H1 (cell line): ENCODE results near the gene PSME2.

Experiments
- ATF2 ChIP-seq: IDR thresholded peaks from 2 replicates; pipeline ENCODE4 v1.6.1; 2012; ENCODE audit warnings: low read length, inconsistent platforms
- BCL11A ChIP-seq, 2 experiments: IDR thresholded peaks; one replicate each; pipeline ENCODE4 v1.6.1; 2011; ENCODE audit warnings: low read depth in 2 of 2, low read length in 2 of 2, mild to moderate bottlenecking in 2 of 2
- CEBPB ChIP-seq: IDR thresholded peaks from 2 replicates; pipeline ENCODE4 v1.6.1; 2012; ENCODE audit warnings: low read depth, low read length
- CTCF ChIP-seq, 3 experiments: IDR thresholded peaks; 1 replicate in 2 of 3; 2 replicates in 1 of 3; pipeline versions ENCODE4 v1.5.1 to v1.6.1; 2011; ENCODE audit warnings: low read length in 3 of 3, mild to moderate bottlenecking in 3 of 3, inconsistent platforms in 2 of 3, low read depth in 1 of 3, moderate library complexity in 1 of 3; ENCODE audit not compliant: insufficient read depth in 1 of 3; ENCODE audit errors: control extremely low read depth in 1 of 3
- EZH2 ChIP-seq: fragments of 200-600 bp; sonication (generic); IDR thresholded peaks from 2 replicates; pipeline ENCODE4 v1.7.1; 2012; ENCODE audit warnings: low read depth, mild to moderate bottlenecking, moderate library complexity, low read length, inconsistent platforms; ENCODE audit not compliant: severe bottlenecking
- MAX ChIP-seq: IDR thresholded peaks from 2 replicates; pipeline ENCODE4 v1.6.1; 2012; ENCODE audit warnings: inconsistent platforms
- POLR2A ChIP-seq, 2 experiments: IDR thresholded peaks; 1 replicate in 1 of 2; 2 replicates in 1 of 2; pipeline ENCODE4 v1.6.1; 2011; ENCODE audit warnings: low read depth in 2 of 2, low read length in 2 of 2, mild to moderate bottlenecking in 2 of 2; ENCODE audit errors: control extremely low read depth in 1 of 2
- RAD21 ChIP-seq, 2 experiments: IDR thresholded peaks in 1 of 2; conservative IDR thresholded peaks in 1 of 2; 2 replicates each; pipeline ENCODE4 v1.6.1; 2011; ENCODE audit warnings: low read depth in 2 of 2, low read length in 2 of 2, improper control_type of control experiment in 1 of 2, inconsistent platforms in 1 of 2, mild to moderate bottlenecking in 1 of 2, moderate library complexity in 1 of 2
- SAP30 ChIP-seq: fragments of 300-600 bp; sonication (generic); IDR thresholded peaks from 2 replicates; pipeline ENCODE4 v1.7.1; 2012; ENCODE audit warnings: low read length, moderate library complexity, mild to moderate bottlenecking, inconsistent platforms; ENCODE audit not compliant: insufficient read depth, insufficient replicate concordance
- SP2 ChIP-seq: IDR thresholded peaks from 2 replicates; pipeline ENCODE4 v1.6.1; 2012; ENCODE audit warnings: mild to moderate bottlenecking, low read length, inconsistent platforms
- SP4 ChIP-seq: IDR thresholded peaks from 2 replicates; pipeline ENCODE4 v1.6.1; 2012; ENCODE audit warnings: low read length, inconsistent platforms
- ZNF274 ChIP-seq: IDR thresholded peaks from 2 replicates; pipeline ENCODE4 v1.7.0; 2012; ENCODE audit warnings: low read length, borderline replicate concordance; ENCODE audit errors: extremely low read depth

- TF ChIP-seq SAP30 (no peak), SP2 (no peak), ATF2 (no peak), CEBPB (no peak), EZH2 (no peak), CTCF (IDR thresholded peaks at IDR 0.05; ENCODE audit: control extremely low read depth in 1 of 3, insufficient read depth in 1 of 3, low read depth in 1 of 3, low read length in 3 of 3) (no peak), MAX (no peak), ZNF274 (no peak), POLR2A (IDR thresholded peaks at IDR 0.05; ENCODE audit: control extremely low read depth in 1 of 2, low read depth in 2 of 2, low read length in 2 of 2) (no peak; a peak in 1 of 3 replicates), SP4 (no peak), BCL11A (IDR thresholded peaks at IDR 0.05; ENCODE audit: low read depth in 2 of 2, low read length in 2 of 2) (no peak), RAD21 (IDR thresholded peaks at IDR 0.05 in 1 of 2, conservative IDR thresholded peaks at IDR 0.05 in 1 of 2; ENCODE audit: low read depth in 2 of 2, low read length in 2 of 2) (no peak)
Measured at GRCh38 chr14:24100197-24100981, 46.0 kb downstream of the PSME2 start.
